Sigmoid colon (tissue), 4 donors: ENCODE results near the gene PRLHR.

Experiments
- CTCF ChIP-seq, 4 experiments: fragments of 450-650 bp in 3 of 4; fragments of 200-600 bp in 1 of 4; IDR thresholded peaks; one replicate each; pipeline ENCODE4 v1.5.1; 2016 to 2019; ENCODE audit warnings: antibody characterized with exemption in 4 of 4, mild to moderate bottlenecking in 3 of 4, moderate library complexity in 2 of 4
- EP300 ChIP-seq, 4 donors: sonication (generic); formaldehyde crosslinking; IDR thresholded peaks; one replicate each; pipeline ENCODE4 v1.6.1; 2017; ENCODE audit warnings: antibody characterized with exemption in 4 of 4
- POLR2A ChIP-seq, 2 donors: fragments of 450-650 bp; IDR thresholded peaks; one replicate each; pipeline ENCODE4 v1.6.1; 2016; ENCODE audit warnings: antibody characterized with exemption in 2 of 2, mild to moderate bottlenecking in 2 of 2, moderate library complexity in 2 of 2

- TF ChIP-seq POLR2A (IDR thresholded peaks at IDR 0.05) (no peak), CTCF (IDR thresholded peaks at IDR 0.05) (no peak), EP300 (IDR thresholded peaks at IDR 0.05) (no peak)
Observed at GRCh38 chr10:118605694-118606093, 10.2 kb upstream of the PRLHR start.
